HG03103 (cell line): ENCODE results near the gene LINS1.

Source experiments
- ATAC-seq: cut with Tn5 transposase; IDR thresholded peaks from one replicate; pipeline ENCODE4 v1.9.1; 2021; ENCODE audit warnings: low read depth; ENCODE audit not compliant: unreplicated experiment

The LINS1 gene

DNA sequence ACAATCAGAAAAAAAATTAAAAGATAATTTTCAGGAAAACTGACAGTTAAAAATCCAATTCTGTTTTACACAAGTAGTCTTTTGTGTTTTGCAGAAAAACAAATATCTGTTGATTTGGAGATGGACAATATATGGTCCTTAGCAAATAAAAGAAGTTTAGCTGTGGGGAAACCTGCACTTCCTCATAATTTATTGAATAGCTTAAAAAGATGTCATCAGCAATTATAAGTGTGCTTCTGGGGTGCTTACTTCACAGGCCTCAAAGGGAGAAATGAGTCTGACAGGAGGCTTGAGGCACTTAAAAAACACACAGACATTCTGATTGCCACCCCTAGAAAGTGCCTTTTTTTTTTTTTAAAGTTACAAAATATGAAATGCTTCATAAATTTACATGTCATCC lies 41.7 kb downstream of the LINS1 start:
- ATAC-seq: no peak

DNA sequence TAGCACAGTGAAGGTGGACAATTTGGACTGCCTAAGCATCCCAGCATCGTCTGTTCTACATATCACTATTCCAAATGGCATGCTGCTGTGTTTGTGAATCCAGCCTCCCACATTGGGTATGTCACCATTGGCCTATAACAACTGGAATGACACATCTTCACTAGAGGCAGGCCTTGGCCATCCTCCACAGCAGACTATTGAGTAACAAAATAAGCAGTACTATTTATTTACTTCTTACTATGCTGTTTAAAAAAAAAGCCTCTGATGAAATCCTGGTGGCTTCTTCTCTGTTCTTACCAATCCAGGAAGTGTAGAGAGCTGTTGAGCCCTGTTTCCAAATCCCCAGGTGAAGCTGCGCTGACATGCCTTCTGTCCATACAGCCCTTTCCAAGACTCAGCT lies 42.7 kb downstream of the LINS1 start:
- no peak for ATAC-seq

DNA sequence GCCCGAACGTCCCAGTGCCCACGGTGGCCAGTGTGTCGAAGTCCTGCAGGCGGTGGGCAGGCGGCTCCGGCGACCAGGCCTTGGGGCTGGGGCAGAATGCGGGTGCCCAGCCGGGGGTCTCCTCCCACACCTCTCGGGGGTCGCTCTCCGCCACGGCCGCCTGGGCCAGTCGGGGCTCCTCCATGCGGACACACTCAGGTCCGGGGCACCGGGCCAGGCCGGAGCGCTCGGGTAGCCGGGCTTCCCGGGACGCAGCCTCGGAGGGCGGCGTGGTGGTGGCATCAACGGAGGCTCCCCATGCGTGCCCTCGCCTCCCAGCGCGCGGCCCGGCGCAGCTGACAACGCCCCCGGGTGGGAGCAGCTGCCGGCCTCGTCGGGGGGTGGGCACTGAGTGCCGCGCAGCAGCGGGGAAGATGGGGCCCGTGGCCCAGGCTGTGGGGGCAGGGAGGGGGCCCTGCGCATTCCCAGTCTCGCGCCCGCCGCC lies 43.2 kb downstream of the LINS1 start:
- ATAC-seq: no peak

DNA sequence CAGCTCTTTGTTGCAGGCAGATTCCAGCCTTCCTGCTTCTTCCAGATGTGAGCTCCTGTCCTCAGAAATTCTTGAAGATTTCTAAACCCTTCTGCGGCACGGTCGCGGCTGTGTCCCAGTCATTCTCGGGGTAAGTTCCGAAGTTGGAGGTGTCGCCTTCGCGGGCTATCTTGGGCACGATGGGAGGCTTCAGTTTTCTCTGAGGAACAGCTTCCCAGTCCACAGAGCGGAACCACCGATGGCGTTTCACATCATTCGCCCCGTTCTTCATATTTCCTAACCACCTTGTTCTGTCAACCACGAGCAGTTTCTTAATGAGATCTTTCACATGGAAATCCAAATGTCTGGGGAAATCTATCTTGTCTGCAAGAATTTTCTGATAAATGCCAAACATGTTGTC lies 48.5 kb downstream of the LINS1 start:
- no peak for ATAC-seq

DNA sequence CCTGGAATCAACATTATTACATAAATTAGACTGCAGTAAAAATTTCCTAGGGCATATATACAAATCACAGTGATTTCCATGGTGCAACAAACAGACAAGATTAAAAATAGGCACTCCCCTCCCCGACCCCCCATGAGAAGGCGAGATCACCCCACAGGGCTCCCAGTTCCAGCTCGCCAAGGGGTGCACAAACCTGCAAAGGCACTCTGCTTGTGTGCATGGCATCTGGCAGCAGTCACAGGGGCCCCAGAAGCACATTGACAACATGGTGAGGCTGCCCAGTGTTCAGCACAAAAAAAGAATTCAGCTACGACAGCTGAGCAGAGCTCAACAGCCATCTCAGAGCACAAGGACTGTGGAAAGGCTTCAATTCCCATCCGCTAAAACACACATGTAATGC lies 54.0 kb downstream of the LINS1 start:
- no peak for ATAC-seq

DNA sequence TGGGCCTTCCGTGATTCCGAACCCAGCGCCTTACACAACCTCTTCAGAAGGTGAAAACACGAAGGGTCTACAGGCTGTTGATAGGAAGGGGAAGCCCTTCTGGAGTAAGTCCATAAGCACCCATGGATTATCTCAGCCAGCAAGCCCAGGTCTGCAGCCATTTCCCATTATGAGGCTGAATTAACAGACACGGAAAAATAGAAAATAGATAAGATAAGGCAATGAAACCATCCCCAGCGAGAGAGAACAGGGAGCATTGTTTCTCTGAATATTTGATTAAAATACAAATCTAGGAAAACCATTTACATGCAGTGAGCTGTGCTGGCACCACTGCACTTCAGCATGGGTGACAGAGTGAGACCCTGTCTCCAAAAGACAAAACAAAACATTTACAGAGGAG lies 57.0 kb downstream of the LINS1 start:
- ATAC-seq: no peak

DNA sequence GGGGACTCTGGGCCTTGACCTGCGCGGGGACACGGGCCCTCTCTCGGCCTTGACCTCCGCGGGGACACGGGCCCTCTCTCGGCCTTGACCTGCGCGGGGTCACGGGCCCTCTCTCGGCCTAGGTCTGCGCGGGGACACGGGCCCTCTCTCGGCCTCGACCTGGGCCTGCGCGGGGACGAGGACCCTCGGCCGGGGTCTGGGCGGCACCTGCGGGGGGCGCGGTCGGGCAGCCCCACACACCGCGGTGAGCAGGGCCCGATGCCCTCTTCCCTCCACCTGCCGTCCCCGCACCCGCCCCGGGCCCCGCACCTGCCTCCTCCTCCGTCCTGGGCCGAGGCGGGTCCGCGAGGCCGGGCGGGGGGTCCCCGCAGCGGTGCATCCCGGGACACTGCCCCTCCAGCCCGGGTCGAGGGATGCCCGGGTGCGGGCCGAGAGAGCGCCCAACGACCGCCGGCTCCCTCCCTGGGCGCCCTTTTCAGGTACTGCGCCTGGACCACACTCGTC lies 57.6 kb downstream of the LINS1 start:
- no peak for ATAC-seq

DNA sequence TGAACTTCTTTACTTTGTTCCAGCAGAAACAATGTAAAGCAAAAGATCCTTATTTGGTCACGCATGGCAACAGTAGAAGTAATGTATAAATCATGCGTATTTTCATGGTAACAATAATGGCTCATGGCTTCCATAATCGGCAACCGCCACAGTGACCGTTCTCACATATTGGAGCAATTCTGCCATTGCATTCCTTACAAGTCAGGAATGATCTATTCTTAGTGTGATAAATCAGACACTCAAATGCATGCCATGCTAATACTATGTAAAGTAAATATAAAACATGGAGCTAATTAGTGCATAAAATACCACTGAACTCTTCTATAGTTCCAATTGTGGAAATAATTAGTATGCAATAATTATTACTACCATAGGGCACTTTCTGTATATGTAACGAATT lies 59.7 kb downstream of the LINS1 start:
- no peak for ATAC-seq

DNA sequence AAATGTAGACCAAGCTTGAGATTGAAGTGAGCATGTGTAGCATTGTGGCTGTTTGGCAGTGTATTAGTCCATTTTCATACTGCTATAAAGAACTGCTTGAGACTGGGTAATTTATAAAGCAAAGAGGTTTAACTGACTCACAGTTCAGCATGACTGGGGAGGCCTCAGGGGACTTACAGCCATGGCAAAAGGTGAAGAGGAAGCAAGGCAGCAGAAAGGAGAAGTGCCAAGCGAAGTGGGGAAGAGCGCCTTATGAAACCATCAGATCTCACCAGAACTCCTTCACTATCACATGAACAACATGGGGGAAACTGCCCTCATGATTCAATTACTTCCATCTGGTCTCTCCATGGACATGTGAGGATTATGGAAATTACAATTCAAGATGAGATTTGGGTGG lies 64.7 kb downstream of the LINS1 start:
- ATAC-seq: peak; percentile 78

DNA sequence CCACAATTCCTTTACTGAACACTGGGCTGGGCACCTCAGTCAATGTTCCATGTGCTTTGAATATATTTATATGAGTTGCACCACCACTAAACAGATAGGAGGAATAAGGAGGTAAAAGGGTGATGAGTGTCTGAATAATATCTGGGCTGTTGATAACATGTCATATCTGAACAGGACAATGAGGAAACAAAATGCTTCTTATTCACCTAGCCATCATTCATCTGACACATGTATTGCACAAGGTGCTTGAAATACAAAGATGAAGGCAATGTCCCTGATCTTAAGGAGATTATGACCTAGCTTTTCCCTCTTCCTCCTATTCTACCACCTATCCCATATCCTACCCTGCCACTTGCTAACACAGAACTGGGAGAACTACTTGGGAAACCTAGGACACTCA lies 65.3 kb downstream of the LINS1 start:
- no peak for ATAC-seq

DNA sequence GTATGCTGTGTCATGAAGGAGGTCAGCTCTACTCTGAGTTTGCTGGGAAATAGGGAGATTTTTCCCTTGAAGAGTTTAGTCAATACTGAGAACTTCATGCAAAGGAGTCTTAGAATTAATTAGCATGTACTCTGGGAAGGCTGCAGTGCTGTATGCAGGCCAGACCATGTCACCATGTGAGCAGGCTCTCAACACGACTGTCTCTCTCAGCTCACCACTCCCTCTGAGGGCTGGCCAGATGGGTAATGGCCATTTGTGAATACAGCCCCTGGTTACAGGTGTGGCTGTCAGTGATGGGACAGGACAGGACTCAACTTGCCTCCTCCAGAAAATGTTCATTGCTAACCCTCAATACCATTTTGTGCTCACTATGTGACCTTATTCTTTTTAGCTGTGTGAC lies 68.1 kb downstream of the LINS1 start:
- no peak for ATAC-seq

DNA sequence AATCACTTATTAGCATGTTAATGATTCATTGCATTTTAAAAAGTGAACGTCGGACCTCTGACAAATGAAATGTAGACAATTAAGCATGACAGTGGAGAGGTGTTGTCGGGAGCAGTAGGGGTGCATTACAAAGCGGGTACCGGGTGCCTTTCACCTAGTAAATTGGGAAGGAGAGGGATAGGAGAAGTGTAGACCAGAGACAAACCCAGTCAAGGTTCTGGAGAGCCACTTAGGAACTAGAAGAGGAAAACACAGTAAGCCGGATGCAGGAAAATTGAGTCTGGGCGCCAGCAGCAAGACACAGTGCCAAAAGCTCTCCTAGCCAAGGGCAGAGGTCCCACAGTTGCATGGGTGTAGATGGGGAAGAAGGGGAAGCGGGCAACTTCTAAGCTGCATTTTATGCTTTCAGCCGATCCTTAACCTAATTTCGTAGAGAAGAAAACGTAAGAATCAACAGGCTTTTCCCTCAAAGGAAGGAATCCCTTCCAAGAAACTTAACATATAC lies 70.1 kb downstream of the LINS1 start:
- ATAC-seq: no peak

DNA sequence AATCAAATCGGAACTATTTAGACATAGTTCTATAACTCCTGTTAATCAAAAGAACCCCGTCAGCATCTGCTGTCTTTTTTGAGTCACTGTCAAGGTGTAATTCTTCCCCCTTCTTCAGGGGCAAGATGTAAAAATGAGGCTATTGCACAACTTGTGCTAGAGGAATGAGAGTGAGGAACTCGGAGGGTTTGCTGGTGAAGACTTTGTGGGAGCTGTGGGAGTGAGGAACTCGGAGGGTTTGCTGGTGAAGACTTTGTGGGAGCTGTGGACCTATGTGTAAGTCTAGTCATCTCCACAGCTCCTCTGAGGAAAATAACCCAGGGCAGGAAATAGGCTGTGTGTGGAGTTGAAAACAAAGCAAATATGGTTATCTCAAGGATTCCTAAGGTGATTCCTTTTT lies 70.8 kb downstream of the LINS1 start:
- no peak for ATAC-seq

DNA sequence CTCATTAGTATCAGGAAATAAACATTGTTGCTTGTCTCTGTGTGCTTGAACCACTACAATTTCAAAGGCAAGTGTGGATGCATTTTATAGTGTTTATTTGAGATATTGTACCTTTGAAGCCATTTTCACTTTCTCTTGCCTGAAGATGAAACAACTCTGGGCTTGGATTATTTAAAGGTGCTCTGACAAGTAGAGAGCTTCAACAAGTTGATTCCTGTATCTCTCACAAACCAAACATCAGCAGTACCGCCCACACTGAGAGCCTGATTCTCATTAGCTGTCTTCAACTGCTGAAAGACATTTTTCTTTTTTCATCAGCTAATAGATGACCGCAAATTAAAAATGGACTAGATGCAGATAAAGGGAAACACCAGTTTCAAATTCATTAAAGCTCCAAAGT lies 72.4 kb downstream of the LINS1 start:
- no peak for ATAC-seq

DNA sequence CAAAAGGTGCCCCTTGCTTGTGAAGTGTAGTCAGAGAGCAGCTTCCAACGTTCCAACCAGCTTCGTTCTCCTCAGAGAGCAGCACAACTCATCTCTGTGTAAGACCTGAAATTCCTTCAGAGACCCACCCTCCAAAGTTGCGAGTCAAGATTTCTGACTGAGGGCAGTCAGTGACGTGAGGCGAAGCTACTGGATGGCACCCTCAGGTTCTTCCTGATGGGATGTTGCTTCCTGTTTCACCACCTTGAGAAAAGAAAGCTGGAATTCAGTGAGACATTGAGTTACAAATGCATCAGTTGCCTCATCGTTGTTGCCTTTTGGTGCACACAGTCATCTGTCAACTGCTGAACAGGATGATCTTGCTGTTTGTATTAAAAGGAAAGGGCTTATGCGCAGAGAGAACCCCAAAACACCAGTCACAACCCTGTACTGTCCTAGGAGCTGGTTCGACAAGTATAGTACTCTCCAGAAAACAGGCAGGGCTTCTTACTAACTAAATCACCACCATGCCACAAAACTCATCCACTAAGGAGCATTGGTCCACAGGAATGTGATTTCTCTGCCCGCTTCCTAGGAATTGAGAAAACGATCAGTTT lies 73.1 kb downstream of the LINS1 start, which contains the start of gene CERS3:
CERS3 (minus strand) TSS at position 118 of the 596 bp plus-strand sequence. CDS start 27,101 bp downstream, outside the sequence.
- ATAC-seq: no peak

DNA sequence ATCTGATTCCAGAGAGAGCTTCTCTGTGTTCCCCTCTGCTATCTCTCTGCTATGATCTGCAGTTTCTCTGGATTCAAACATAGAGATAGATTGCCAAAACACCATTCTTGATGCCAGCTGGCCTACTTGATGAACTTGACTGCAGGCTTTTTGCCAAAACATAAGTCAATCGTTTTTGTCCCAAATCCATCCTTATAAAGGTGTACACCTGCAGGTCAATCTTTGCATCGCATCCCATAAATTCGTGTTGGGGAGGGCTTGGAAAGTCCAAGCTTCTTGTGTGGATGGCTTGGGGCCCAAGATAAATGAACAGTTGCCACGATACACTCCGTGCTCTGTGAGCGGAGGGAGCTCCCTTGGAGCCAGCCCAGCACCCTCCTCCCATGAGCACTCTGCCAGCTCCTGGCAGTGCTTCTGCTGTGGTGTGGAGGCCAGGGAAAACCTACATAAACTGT lies 75.9 kb downstream of the LINS1 start:
- no peak for ATAC-seq

DNA sequence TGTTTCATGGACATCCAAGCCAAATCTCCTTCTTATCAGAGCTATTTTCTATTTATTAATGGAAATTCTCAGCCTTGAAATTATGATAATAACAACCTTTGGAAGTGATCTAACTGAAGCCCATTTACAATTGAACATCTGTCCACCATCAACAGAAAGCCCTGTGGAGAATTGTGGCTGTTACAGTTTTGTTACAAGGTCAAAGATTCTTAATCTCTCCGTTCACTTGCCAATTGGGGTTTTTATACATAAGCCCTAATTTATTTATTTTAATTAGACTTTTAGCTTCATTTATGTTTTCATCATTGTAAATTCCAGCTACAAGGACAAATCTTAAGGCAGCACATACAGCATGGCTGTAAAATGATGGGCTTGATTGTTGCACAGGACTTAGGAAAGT lies 76.5 kb downstream of the LINS1 start:
- no peak for ATAC-seq

DNA sequence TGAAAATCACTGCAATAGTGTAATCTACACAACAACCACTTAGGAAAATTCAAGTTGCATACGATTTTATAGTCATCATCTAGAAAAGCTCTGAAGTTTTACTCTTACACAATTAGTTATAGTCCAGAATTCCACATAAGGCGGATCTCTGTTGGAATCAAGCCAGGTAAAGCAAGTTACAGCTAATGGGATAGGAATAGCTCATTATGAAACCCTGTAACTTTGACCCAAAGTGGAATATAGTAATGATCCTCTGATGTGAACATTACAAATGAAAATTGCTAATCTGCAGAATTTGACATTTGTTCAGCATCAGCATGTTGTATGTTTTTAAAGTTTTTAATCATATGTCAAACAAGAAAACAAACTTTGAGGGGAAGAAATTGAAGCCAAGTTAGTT lies 77.7 kb downstream of the LINS1 start:
- no peak for ATAC-seq

DNA sequence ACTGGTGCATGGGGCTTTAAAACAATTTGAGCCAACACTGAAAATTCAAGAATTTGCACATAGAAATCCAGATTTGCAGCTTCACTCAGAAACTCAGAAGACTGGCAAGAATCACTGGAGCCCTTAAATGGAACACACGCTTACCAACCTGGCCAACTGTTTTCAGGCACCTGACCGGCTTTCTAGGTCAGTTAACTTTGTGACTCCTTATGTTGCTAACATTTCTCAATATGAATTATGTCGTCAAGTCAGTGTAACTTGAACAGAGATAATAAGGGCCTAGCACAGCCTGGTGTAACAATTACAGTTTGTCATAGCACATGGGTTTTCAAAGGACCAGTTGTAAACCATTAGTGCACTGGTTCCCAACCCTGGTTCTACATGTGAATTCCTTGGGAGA lies 80.1 kb downstream of the LINS1 start:
- ATAC-seq: no peak

DNA sequence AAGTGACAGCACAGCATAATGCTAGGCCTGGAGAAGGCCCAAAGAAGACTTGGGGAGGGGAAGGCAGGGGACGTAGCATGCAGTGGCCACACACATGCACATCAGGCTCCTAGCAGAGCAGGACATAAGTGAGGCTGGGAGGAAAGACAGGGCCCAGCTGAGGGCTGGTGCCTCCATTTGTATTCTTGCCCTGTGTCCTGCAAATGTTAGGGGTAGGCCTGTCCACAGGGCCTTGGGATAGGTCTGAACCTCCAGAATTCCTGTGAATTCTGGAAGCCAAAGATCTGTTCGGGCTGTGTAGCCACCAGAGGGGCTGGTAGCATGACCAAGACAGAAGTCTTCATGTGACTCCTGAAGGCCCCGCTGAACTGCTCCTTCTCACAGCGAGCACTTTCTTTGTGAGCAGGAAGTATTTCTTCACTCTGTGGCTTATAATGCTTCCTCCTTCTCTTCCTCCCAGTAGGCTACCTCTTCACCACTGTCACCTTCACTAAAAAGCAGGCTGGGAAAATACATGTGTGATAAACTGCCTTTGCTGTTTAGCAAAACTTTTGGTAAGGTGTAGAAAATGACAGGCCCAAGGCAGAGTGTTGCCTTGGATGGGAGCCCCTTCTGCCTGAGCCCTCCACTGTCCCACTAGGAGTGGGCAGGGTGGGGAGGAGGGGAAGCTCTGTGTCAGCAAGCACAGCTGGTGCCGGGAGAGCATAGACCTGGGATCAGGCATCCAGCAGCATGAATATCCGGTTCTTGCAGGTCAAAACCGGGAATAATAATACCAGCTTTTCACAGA lies 81.7 kb downstream of the LINS1 start:
- no peak for ATAC-seq

DNA sequence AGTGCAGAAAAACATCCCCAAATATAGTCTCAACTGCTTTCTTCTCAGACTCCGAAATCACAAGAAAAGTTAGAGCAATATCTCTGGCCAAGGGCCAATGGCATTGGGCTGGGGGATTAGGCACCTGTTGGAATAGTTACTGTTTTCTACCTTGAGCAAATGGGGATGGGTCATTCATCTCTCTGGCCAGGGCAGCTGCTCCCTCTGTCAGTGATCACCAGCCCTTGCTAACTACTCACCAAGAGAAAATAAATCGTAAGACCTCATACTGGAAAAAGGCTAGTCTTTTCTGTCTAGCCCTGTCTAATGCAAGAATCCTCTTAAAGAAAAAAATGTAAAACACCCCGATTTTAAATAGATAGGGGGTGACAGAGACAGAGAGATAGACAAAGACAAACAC lies 84.1 kb downstream of the LINS1 start:
- ATAC-seq: no peak
